T-cell (primary cell): ENCODE data around the gene SCFD2. TPM values are rescaled to one million over a fixed set of nuclear protein-coding genes. Genes with fewer than 3 reads are reported as not detected.
"Not testable (repeated sequence)": the region's sequence is repeated elsewhere in the genome, so short reads cannot be mapped to it uniquely, and the experiment has no call there.

Experiments
- ATAC-seq, 4 experiments: fragments of 200-7000 bp in 3 of 4; fragments of 150-1000 bp in 1 of 4; cut with Tn5 transposase; replicated peaks in 1 of 4; 1 replicate in 3 of 4; 2 replicates in 1 of 4; pipeline ENCODE4 v1.10.0; 2021; ENCODE audit warnings: moderate library complexity in 3 of 4, mild to moderate bottlenecking in 2 of 4, moderate number of reproducible peaks in 1 of 4
- CTCF ChIA-PET, 2 donors: fragments of 300-600 bp; sonication (Branson Sonifier 250); formaldehyde crosslinking; loops; one replicate each; lab custom pipeline; 2022; ENCODE audit warnings: antibody characterized with exemption in 2 of 2; lab: Charles Lee
- POLR2A ChIA-PET, 2 donors: fragments of 300-600 bp; sonication (Branson Sonifier 250); formaldehyde crosslinking; loops; one replicate each; lab custom pipeline; 2022; ENCODE audit warnings: antibody characterized with exemption in 2 of 2; lab: Charles Lee
- DNase-seq, 35 experiments: peaks; one replicate each; pipeline versions ENCODE4 v3.0.0 to v3.0.0-alpha.2; 2013 to 2023
- H3K27ac ChIP-seq: one replicate; pipeline ENCODE4 v1.5.1; 2013; ENCODE audit warnings: low read length
- H3K27me3 ChIP-seq, 2 experiments: replicated peaks in 1 of 2; 1 replicate in 1 of 2; 2 replicates in 1 of 2; pipeline versions ENCODE4 v1.6.1 to v1.7.0; 2013; ENCODE audit warnings: low read length in 1 of 2, mixed read lengths in 1 of 2; ENCODE audit not compliant: control insufficient read depth in 2 of 2, insufficient read depth in 2 of 2; ENCODE audit errors: extremely low read depth in 1 of 2
- H3K36me3 ChIP-seq, 2 donors: 1 replicate in 1 of 2; 2 replicates in 1 of 2; pipeline versions ENCODE4 v1.6.1 to v1.7.0; 2013; ENCODE audit warnings: low read length in 1 of 2; ENCODE audit not compliant: control insufficient read depth in 2 of 2, insufficient read depth in 1 of 2; ENCODE audit errors: extremely low read depth in 1 of 2
- H3K4me1 ChIP-seq, 2 experiments: 1 replicate in 1 of 2; 2 replicates in 1 of 2; pipeline versions ENCODE4 v1.6.1 to v1.7.0; 2013; ENCODE audit warnings: low read length in 2 of 2, mixed read lengths in 1 of 2; ENCODE audit not compliant: insufficient read depth in 2 of 2, control insufficient read depth in 1 of 2; ENCODE audit errors: extremely low read depth in 1 of 2
- H3K4me3 ChIP-seq, 2 donors: 1 replicate in 1 of 2; 2 replicates in 1 of 2; pipeline versions ENCODE4 v1.5.1 to v1.7.0; 2013; ENCODE audit warnings: mild to moderate bottlenecking in 2 of 2, low read length in 1 of 2, moderate library complexity in 1 of 2; ENCODE audit not compliant: control insufficient read depth in 1 of 2; ENCODE audit errors: extremely low read depth in 1 of 2
- H3K9me3 ChIP-seq: 2 replicates; pipeline ENCODE4 v1.7.0; 2013
- H3K27ac Mint-ChIP-seq, 2 donors: one replicate each; pipeline ENCODE4 v1.8.0; 2020 to 2021; ENCODE audit warnings: mild to moderate bottlenecking in 2 of 2, mixed read lengths in 2 of 2
- H3K27me3 Mint-ChIP-seq, 2 donors: one replicate each; pipeline ENCODE4 v1.8.0; 2021 to 2022; ENCODE audit warnings: mixed read lengths in 2 of 2
- H3K36me3 Mint-ChIP-seq: one replicate; pipeline ENCODE4 v1.8.0; 2021; ENCODE audit warnings: mixed read lengths
- H3K4me1 Mint-ChIP-seq, 3 donors: one replicate each; pipeline ENCODE4 v1.8.0; 2020 to 2022; ENCODE audit warnings: mixed read lengths in 3 of 3, mild to moderate bottlenecking in 1 of 3
- H3K4me3 Mint-ChIP-seq, 3 donors: one replicate each; pipeline ENCODE4 v1.8.0; 2020 to 2022; ENCODE audit warnings: mild to moderate bottlenecking in 3 of 3, mixed read lengths in 3 of 3, moderate library complexity in 3 of 3
- H3K9me3 Mint-ChIP-seq, 3 donors: one replicate each; pipeline ENCODE4 v1.8.0; 2020 to 2022; ENCODE audit warnings: mixed read lengths in 3 of 3
- WGBS: methylation state at CpG from one replicate; pipeline ENCODE4 v1.1.5; 2013; ENCODE audit warnings: missing lambda C conversion rate; ENCODE audit not compliant: insufficient coverage; 5-methylcytosine and 5-hydroxymethylcytosine counted together
- total RNA-seq, 35 experiments: library from RNA in 6 of 35; stranded (reverse) in 6 of 35; fragments of 120-200 nt in 1 of 35; gene quantifications; one replicate each; pipeline versions ENCODE4 v1.2.1 to v1.2.4 and lab custom pipeline; 2013 to 2026

The SCFD2 gene
- total RNA-seq, 5 donors from 2014 or later (not counting 1 experiment from before 2014, with no cell fraction given), result 19.0 to 28.9 (median 21.8) TPM

DNA sequence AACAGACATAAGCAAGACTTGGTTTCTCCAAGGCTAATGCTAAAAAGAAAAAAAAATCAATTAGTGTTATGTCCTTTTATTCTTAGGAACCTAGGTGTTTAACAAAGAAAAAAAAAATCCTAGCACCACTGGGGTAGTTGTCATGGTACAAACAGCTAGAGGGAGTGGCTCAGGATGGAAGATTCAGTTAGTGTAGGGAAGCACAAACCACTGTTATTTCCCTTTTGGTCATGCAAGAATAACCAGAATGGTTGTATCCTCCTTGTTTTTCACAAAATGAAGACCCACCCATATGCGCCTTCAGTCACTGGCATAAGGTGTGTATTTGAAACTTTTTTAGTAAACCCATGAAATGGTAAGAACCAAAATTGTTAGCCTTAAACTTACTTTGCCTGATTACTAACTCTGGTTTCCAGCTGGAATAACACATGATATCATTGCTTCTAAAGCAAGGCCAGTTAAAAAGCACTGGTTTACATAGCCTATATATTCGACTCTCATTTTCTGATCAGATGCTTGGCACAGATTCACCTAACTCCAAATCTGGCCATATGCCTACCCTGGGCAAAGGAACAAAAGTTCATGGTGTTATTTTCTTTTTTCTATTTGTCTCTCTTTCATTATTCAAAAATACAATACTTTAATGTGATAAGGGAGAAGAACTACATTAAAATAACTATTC, 132.6 kb downstream of the SCFD2 start:
- no peak overlapping the region for H3K27ac Mint-ChIP-seq
- WGBS, result no CpG with 5 or more reads among the region's 2 CpGs
- no peaks in the 10 kb centered on the region for H3K27me3 ChIP-seq
- no peaks in the 10 kb centered on the region for H3K36me3 ChIP-seq
- H3K27me3 Mint-ChIP-seq, result no peaks in the 10 kb centered on the region
- CTCF ChIA-PET, result no interaction called here
- H3K36me3 Mint-ChIP-seq, result peaks cover 24% of the 10 kb centered on the region
- H3K9me3 Mint-ChIP-seq, result peaks cover 0 to 3% (median 0%) of the 10 kb centered on the region in 3 donors
- no peak overlapping the region for H3K4me3 Mint-ChIP-seq
- H3K4me1 Mint-ChIP-seq, result peaks cover 0 to 5% (median 3%) of the 10 kb centered on the region in 3 donors
- POLR2A ChIA-PET, result no interaction called here
- H3K4me3 ChIP-seq, result no peak overlapping the region
- H3K4me1 ChIP-seq, result no peaks in the 10 kb centered on the region
- DNase-seq, result no peak
- H3K27ac ChIP-seq, result no peak overlapping the region
- ATAC-seq, result no peak
- H3K9me3 ChIP-seq, result no peaks in the 10 kb centered on the region

DNA sequence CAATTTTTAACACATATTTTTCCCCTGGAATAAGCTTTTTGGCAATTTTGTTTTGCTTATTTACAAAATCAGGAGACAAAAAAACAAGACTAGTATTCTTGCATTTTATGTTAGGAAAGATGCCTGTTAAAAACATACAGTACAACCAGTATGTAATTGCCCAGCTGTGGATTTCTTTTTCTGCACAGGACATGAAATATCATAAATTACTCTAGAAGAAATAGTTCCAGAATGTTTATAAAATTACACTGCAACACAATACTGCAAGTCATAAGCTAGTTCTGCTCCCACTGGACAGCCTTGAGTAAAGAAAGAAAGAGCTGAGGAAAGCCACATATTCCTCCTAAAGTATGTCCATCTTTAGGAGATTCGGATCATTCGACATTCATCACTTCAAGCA, 133.5 kb downstream of the SCFD2 start:
- no peak for DNase-seq
- Histone ChIP-seq H3K4me1 (no peaks in the 10 kb centered on the region), H3K27ac (no peak overlapping the region), H3K9me3 (no peaks in the 10 kb centered on the region), H3K27me3 (no peaks in the 10 kb centered on the region), H3K36me3 (no peaks in the 10 kb centered on the region), H3K4me3 (no peak overlapping the region)
- H3K4me3 Mint-ChIP-seq, result no peak overlapping the region
- CTCF ChIA-PET, result no interaction called here
- no peaks in the 10 kb centered on the region for H3K27me3 Mint-ChIP-seq
- no peak overlapping the region for H3K27ac Mint-ChIP-seq
- no peak for ATAC-seq
- H3K4me1 Mint-ChIP-seq, result peaks cover 0 to 5% (median 3%) of the 10 kb centered on the region in 3 donors
- POLR2A ChIA-PET, result no interaction called here
- no CpG with 5 or more reads among the region's 2 CpGs for WGBS
- peaks cover 0 to 3% (median 0%) of the 10 kb centered on the region in 3 donors for H3K9me3 Mint-ChIP-seq
- H3K36me3 Mint-ChIP-seq, result peaks cover 28% of the 10 kb centered on the region

DNA sequence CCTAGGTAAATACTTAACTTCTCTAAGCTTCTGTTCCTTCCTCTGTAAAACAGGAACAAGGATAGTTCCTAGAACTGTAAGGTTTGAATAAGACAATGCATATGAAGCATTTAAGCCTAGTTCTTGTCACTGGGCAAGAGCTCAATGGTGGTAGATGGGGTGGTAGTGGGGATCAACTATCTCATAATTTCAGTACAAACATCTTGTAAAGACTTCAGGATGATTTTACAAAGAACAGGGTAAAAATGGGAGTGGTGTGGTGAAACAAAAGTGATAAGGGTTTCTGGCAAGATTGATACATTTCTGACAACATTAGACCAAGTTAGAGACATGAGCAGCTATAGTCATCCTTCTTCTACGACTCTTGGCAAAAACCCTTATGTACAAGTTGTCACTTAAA, 137.8 kb downstream of the SCFD2 start:
- Mint-ChIP-seq H3K27ac (no peak overlapping the region), H3K4me1 (no peaks in the 10 kb centered on the region), H3K36me3 (peaks cover 19% of the 10 kb centered on the region), H3K9me3 (peaks cover 0 to 3% (median 0%) of the 10 kb centered on the region in 3 donors), H3K4me3 (no peak overlapping the region), H3K27me3 (no peaks in the 10 kb centered on the region)
- H3K4me1 ChIP-seq, result no peaks in the 10 kb centered on the region
- no peak overlapping the region for H3K27ac ChIP-seq
- no peaks in the 10 kb centered on the region for H3K27me3 ChIP-seq
- POLR2A ChIA-PET, result no interaction called here
- DNase-seq, result no peak
- WGBS, result no CpG with 5 or more reads among the region's 1 CpG
- no peak overlapping the region for H3K4me3 ChIP-seq
- CTCF ChIA-PET, result no interaction called here
- H3K9me3 ChIP-seq, result no peaks in the 10 kb centered on the region
- no peaks in the 10 kb centered on the region for H3K36me3 ChIP-seq
- no peak for ATAC-seq

DNA sequence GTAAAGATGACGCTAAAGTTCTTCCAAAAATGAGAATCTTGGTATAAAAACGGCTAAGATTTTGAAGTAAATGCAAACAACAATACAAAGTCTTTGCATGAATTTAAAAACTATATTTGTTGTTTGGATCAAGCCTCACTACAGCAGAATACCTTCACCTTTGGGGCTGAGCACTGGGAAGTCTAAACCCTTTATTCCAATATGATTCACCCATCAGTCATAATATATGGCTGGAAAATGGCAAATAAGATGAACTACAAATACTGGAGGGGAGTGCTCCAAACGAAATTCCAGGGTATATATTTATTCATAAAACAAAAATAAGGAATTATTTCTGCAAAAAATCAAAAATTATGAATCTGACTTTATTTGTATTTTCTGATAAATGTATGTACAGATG, 138.4 kb downstream of the SCFD2 start:
- POLR2A ChIA-PET, result no interaction called here
- no peaks in the 10 kb centered on the region for H3K4me1 ChIP-seq
- H3K4me3 ChIP-seq, result no peak overlapping the region
- no peak overlapping the region for H3K27ac Mint-ChIP-seq
- H3K9me3 ChIP-seq, result no peaks in the 10 kb centered on the region
- ATAC-seq (no peak), DNase-seq (no peak)
- CTCF ChIA-PET, result no interaction called here
- peaks cover 0 to 3% (median 0%) of the 10 kb centered on the region in 3 donors for H3K9me3 Mint-ChIP-seq
- H3K27me3 ChIP-seq, result no peaks in the 10 kb centered on the region
- H3K36me3 ChIP-seq, result no peaks in the 10 kb centered on the region
- no peak overlapping the region for H3K4me3 Mint-ChIP-seq
- no peak overlapping the region for H3K27ac ChIP-seq
- H3K36me3 Mint-ChIP-seq, result peaks cover 14% of the 10 kb centered on the region
- no peaks in the 10 kb centered on the region for H3K27me3 Mint-ChIP-seq
- WGBS, result no CpG with 5 or more reads among the region's 3 CpGs
- no peaks in the 10 kb centered on the region for H3K4me1 Mint-ChIP-seq

DNA sequence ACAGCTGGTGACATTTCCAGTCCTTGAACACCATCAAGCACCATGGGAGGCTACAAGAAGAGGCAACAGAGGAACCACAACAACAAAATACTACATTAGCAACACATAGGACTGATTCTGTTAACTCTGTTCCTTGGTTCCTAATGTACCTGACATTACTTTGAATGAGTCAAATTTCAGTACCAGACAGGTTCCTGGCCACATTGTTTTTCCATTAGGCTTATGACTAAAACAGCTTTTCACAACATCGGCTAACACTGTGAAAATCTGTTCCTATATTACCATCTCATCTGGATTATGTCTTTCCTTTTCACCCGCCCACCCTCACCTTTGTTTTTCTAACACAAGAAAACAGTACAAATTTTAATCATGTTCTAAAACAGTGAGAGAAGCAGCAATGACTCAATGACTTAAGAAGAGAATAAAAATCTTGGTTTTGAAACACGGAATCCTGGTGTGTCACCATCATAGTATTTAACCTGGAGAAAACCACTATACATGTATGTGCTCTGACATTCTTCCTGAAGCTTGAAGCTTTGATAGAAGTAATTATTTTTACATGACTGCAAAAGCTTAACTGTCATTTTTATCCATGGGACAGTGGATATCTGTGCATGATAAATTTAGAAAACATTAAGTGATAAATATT, 143.9 kb downstream of the SCFD2 start:
- Mint-ChIP-seq H3K27me3 (no peaks in the 10 kb centered on the region), H3K4me1 (no peaks in the 10 kb centered on the region), H3K36me3 (peaks cover 23% of the 10 kb centered on the region), H3K9me3 (peaks cover 5 to 8% (median 7%) of the 10 kb centered on the region in 3 donors), H3K4me3 (no peak overlapping the region), H3K27ac (no peak overlapping the region)
- ChIA-PET POLR2A (no interaction called here), CTCF (no interaction called here)
- no CpG with 5 or more reads among the region's 3 CpGs for WGBS
- Histone ChIP-seq H3K4me1 (no peaks in the 10 kb centered on the region), H3K9me3 (no peaks in the 10 kb centered on the region), H3K27ac (no peak overlapping the region), H3K27me3 (no peaks in the 10 kb centered on the region), H3K36me3 (no peaks in the 10 kb centered on the region), H3K4me3 (no peak overlapping the region)
- no peak for DNase-seq
- no peak for ATAC-seq

DNA sequence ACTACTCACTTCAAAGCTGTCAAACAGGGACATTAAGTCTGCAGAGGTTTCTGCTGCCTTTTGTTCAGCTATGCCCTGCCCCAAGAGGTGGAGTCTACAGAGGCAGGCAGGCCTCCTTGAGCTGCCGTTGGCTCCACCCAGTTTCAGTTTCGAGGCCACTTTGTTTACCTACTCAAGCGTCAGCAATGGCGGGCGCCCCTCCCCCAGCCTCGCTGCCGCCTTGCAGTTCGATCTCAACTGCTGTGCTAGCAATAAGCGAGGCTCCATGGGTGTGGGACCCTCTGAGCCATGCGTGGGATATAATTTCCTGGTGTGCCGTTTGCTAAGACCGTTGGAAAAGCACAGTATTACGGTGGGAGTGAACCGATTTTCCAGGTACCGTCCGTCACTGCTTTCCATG, 146.7 kb downstream of the SCFD2 start:
- H3K4me1 Mint-ChIP-seq, CTCF ChIA-PET, ATAC-seq, H3K4me3 Mint-ChIP-seq, POLR2A ChIA-PET, H3K4me3 ChIP-seq, H3K27me3 Mint-ChIP-seq, H3K9me3 ChIP-seq, H3K27ac ChIP-seq, H3K4me1 ChIP-seq, H3K27ac Mint-ChIP-seq, H3K36me3 ChIP-seq, H3K27me3 ChIP-seq, DNase-seq: not testable (repeated sequence)
- WGBS, result 97% methylated on average over 10 of the region's 16 CpGs
- Mint-ChIP-seq H3K9me3 (peaks cover 7 to 11% (median 9%) of the 10 kb centered on the region in 3 donors), H3K36me3 (peaks cover 28% of the 10 kb centered on the region)
